GM21447 (cell line): ENCODE data around the gene LRRN4CL.
A peak's percentile ranks its signal among the peaks of the same experiment; 100 is the strongest.

Source experiments
- ATAC-seq: cut with Tn5 transposase; IDR thresholded peaks from one replicate; pipeline ENCODE4 v1.9.1; 2021; ENCODE audit not compliant: unreplicated experiment

LRRN4CL gene

DNA sequence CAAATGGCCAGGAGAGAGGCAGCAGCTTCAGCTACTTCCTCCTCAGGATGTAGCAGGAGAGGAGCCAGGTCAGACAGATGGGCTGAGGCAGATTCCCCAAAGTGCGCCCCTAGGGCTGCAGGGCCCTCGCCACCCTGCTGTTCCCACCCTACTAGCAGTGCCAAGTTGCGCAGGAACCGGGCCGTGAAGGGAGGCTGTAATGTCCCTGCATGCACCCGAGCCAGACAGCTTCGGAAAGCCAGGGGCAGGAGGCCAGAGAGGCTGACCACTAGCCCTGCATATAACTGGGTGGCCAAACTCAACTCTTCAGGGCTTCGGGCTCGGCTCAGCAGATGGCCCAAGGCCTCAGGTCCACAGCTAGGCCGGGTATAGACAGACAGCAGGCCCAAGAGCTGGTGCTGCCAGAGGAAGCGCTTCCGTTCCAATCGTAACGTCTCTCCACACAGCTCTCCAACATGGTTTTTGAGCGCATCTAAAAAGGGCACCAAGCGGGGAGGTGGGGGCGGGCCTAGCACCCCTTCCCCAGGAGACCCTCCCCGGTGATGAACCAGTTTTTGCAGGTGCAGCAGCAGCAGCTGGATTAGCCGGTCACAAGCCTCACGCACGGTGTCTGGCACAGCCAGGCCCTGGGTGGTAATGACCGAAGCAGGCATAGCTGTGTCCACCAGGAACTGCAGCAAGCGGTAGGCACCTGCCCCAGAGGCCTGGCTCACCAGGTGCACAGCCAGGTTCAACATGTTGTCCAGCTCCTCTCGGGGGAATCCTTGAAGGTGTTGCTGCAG, 41.0 kb downstream of the LRRN4CL start:
- no peak for ATAC-seq

DNA sequence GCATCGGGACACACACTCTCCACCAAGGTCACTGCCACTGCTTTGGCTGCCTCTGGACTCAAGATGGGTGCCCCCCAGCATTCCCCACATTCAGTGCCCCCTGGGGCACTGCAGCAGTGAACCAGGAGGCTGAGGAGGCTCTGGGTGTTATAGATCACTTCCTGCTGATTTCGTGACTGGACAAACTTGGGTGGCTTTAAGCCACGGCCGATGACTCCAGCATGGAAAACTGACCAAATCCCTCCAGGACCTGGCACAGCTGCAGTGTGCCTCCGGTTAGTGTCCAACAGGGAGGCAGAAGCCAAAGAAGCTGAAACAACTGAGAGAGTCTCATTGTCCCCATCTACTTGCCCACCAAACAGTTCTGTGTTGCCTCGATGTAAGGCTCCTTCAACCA, 41.7 kb downstream of the LRRN4CL start:
- no peak for ATAC-seq

GRCh38 chr11:62646825-62647608, 42.3 kb downstream of the LRRN4CL start:
- peak; percentile 4 for ATAC-seq

- ATAC-seq, result peak; percentile 88
These were observed 43.1 kb downstream of the LRRN4CL start, which contains the start of gene GANAB for GRCh38 chr11:62645946-62646824. TSS of gene GANAB (minus strand) at chr11:62646613. CDS start at chr11:62646599, 14 bp downstream.

DNA sequence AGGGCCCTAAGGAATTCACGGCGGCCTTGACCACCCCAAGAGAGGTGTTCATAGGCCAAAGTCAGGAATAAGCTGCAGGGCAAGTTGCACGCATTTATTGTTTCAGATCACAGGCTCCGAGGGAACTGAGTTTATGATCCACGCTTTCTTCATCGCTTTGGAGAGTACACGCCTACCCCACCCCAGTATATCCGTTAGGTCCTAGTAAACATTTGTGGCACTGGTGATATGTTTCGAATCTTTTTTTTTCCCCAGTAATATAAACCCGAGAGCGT, 43.7 kb downstream of the LRRN4CL start:
- ATAC-seq, result no peak

DNA sequence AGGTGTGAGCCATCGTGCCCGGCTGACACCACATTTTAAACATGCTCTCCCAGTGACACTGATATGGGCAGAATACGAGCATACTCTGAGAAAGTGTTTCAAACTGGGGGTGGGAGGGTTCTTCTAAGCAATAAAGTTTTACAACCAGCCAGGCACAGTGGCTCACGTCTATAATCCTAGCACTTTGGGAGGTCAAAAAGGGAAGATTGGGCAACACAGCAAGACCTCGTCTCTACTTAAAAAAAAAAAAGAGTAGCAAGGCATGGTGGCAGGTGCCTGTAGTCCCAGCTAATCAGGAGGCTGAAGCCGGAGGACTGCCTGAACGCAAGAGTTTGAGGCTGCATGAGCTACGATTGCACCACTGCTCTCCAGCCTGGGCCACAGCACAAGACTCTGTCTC, 45.1 kb downstream of the LRRN4CL start:
- no peak for ATAC-seq
